Spleen (tissue), 7 donors: ENCODE results near the gene LCE5A.
"Not testable (repeated sequence)": the region's sequence is repeated elsewhere in the genome, so short reads cannot be mapped to it uniquely, and the experiment has no call there.

Experiments used
- CTCF ChIP-seq, 11 experiments: fragments of 200-600 bp in 7 of 11; fragments of 450-650 bp in 4 of 11; sonication (generic) in 4 of 11; IDR thresholded peaks in 8 of 11; conservative IDR thresholded peaks in 3 of 11; 1 replicate in 7 of 11; 2 replicates in 4 of 11; pipeline versions ENCODE4 v1.4.0 to v1.8.0; 2016 to 2021; ENCODE audit warnings: antibody characterized with exemption in 11 of 11, inconsistent platforms in 4 of 11, mild to moderate bottlenecking in 1 of 11
- POLR2A ChIP-seq, 3 donors: fragments of 450-650 bp; IDR thresholded peaks; one replicate each; pipeline ENCODE4 v1.5.1; 2017; ENCODE audit warnings: antibody characterized with exemption in 3 of 3, mild to moderate bottlenecking in 1 of 3
- POLR2AphosphoS5 ChIP-seq, 3 donors: sonication (generic); formaldehyde crosslinking; IDR thresholded peaks; one replicate each; pipeline ENCODE4 v1.5.1; 2017; ENCODE audit warnings: antibody characterized with exemption in 3 of 3
- donor health status: DM: no; HTN: no; CAD: no; lungs with moderate emphysema.
- donor health status: DM: no; HTN: no; CAD: no.
- donor health status: DM: no; HTN: no; CAD: no.

- TF ChIP-seq POLR2AphosphoS5 (IDR thresholded peaks at IDR 0.05); POLR2A (IDR thresholded peaks at IDR 0.05); CTCF (IDR thresholded peaks at IDR 0.05 in 8 of 11, conservative IDR thresholded peaks at IDR 0.05 in 3 of 11): not testable (repeated sequence)
Observed at GRCh38 chr1:152548358-152548757, 37.8 kb downstream of the LCE5A start.
